IMR-90 (cell line): ENCODE results near the gene RPTOR. TPM values are rescaled to one million over a fixed set of nuclear protein-coding genes. Genes with fewer than 3 reads are reported as not detected.

Experiments used
- ATAC-seq: fragments of 200-7000 bp; cut with Tn5 transposase; 2 replicates; pipeline ENCODE4 v1.9.1; 2020; ENCODE audit warnings: low read depth, mild to moderate bottlenecking, moderate library complexity
- BruUV-seq: library from RNA; stranded (reverse); fragments of 400-500 nt; replicated peaks from 2 replicates; lab custom pipeline; 2021; lab: Mats Ljungman, UMichigan
- CTCF ChIA-PET: fragments of 300-600 bp; formaldehyde crosslinking; extraction: SDS; loops from one replicate; lab custom pipeline; 2021; ENCODE audit warnings: antibody characterized with exemption; lab: Yijun Ruan, JAX
- POLR2A ChIA-PET: fragments of 300-600 bp; sonication (Branson Sonifier 250); formaldehyde crosslinking; loops from one replicate; lab custom pipeline; 2022; ENCODE audit warnings: antibody characterized with exemption; ENCODE audit not compliant: unreplicated experiment; lab: Charles Lee
- DNase-seq: peaks from one replicate; pipeline ENCODE4 v3.0.0; 2013
- H2AFZ ChIP-seq: replicated peaks from 2 replicates; pipeline ENCODE3; 2013; ENCODE audit warnings: low read length, mild to moderate bottlenecking; ENCODE audit not compliant: poor library complexity
- H2AK5ac ChIP-seq: 2 replicates; pipeline ENCODE4 v1.6.1; 2013; ENCODE audit warnings: low read depth, low read length, inconsistent platforms
- H2AK9ac ChIP-seq: replicated peaks from 2 replicates; pipeline ENCODE3; 2013; ENCODE audit warnings: mild to moderate bottlenecking, low read depth, low read length, moderate library complexity; ENCODE audit not compliant: poor library complexity
- H2BK120ac ChIP-seq: 2 replicates; pipeline ENCODE4 v1.6.1; 2013; ENCODE audit warnings: low read depth, low read length, inconsistent platforms
- H2BK15ac ChIP-seq: 3 replicates; pipeline ENCODE4 v1.6.1; 2013; ENCODE audit warnings: low read depth, low read length, inconsistent platforms
- H2BK20ac ChIP-seq: 2 replicates; pipeline ENCODE4 v1.6.1; 2013; ENCODE audit warnings: low read depth, mild to moderate bottlenecking, inconsistent platforms, low read length, moderate library complexity
- H2BK5ac ChIP-seq: 2 replicates; pipeline ENCODE4 v1.6.1; 2013; ENCODE audit warnings: mild to moderate bottlenecking, low read depth, low read length, inconsistent platforms; ENCODE audit not compliant: poor library complexity, severe bottlenecking
- H3K14ac ChIP-seq: replicated peaks from 2 replicates; pipeline ENCODE4 v1.6.1; 2013; ENCODE audit warnings: low read depth, low read length, inconsistent platforms
- H3K18ac ChIP-seq: 2 replicates; pipeline ENCODE4 v1.6.1; 2013; ENCODE audit warnings: low read depth, low read length, control low read depth
- H3K23ac ChIP-seq: 2 replicates; pipeline ENCODE4 v1.6.1; 2013; ENCODE audit warnings: low read depth, low read length, inconsistent platforms
- H3K27ac ChIP-seq: 2 replicates; pipeline ENCODE4 v1.5.1; 2013; ENCODE audit warnings: mild to moderate bottlenecking, control low read depth, low read length; ENCODE audit not compliant: insufficient read depth
- H3K27me3 ChIP-seq: 2 replicates; pipeline ENCODE4 v1.6.1; 2013; ENCODE audit warnings: low read length; ENCODE audit not compliant: control insufficient read depth, insufficient read depth
- H3K36me3 ChIP-seq: 2 replicates; pipeline ENCODE4 v1.6.1; 2013; ENCODE audit warnings: low read length, mixed read lengths; ENCODE audit not compliant: control insufficient read depth, insufficient read depth
- H3K4ac ChIP-seq: 2 replicates; pipeline ENCODE4 v1.6.1; 2013; ENCODE audit warnings: low read depth, low read length, inconsistent platforms
- H3K4me1 ChIP-seq: 2 replicates; pipeline ENCODE4 v1.6.1; 2013; ENCODE audit warnings: low read length, mixed read lengths; ENCODE audit not compliant: control insufficient read depth, insufficient read depth
- H3K4me2 ChIP-seq: 2 replicates; pipeline ENCODE4 v1.6.1; 2013; ENCODE audit warnings: low read depth, mild to moderate bottlenecking, control low read depth, low read length, moderate library complexity
- H3K4me3 ChIP-seq: 2 replicates; pipeline ENCODE4 v1.5.1; 2013; ENCODE audit warnings: low read depth, mild to moderate bottlenecking, control low read depth, low read length, moderate library complexity; ENCODE audit not compliant: insufficient read depth
- H3K56ac ChIP-seq: 2 replicates; pipeline ENCODE4 v1.6.1; 2013; ENCODE audit warnings: low read length, inconsistent platforms; ENCODE audit not compliant: insufficient read depth; ENCODE audit errors: extremely low read depth
- H3K79me1 ChIP-seq, 2 experiments: 2 replicates each; pipeline ENCODE4 v1.6.1; 2013; ENCODE audit warnings: low read length in 2 of 2, inconsistent platforms in 1 of 2, low read depth in 1 of 2
- H3K9ac ChIP-seq: 2 replicates; pipeline ENCODE4 v1.6.1; 2013; ENCODE audit warnings: low read depth, low read length, control low read depth
- H3K9me1 ChIP-seq: 2 replicates; pipeline ENCODE4 v1.6.1; 2013; ENCODE audit warnings: low read length, inconsistent platforms; ENCODE audit not compliant: insufficient read depth
- H3K9me3 ChIP-seq: 2 replicates; pipeline ENCODE4 v1.6.1; 2013; ENCODE audit warnings: low read length; ENCODE audit not compliant: control insufficient read depth, insufficient read depth
- H4K20me1 ChIP-seq: 2 replicates; pipeline ENCODE4 v1.6.1; 2013; ENCODE audit warnings: low read length, inconsistent platforms; ENCODE audit not compliant: insufficient read depth
- H4K5ac ChIP-seq: 2 replicates; pipeline ENCODE4 v1.6.1; 2013; ENCODE audit warnings: mild to moderate bottlenecking, low read depth, low read length, control low read depth
- H4K8ac ChIP-seq, 2 experiments: 2 replicates each; pipeline ENCODE4 v1.6.1; 2013; ENCODE audit warnings: low read depth in 2 of 2, low read length in 2 of 2, control low read depth in 1 of 2, inconsistent platforms in 1 of 2
- H4K91ac ChIP-seq: 2 replicates; pipeline ENCODE4 v1.6.1; 2013; ENCODE audit warnings: low read depth, low read length, inconsistent platforms; ENCODE audit not compliant: insufficient read depth
- BHLHE40 ChIP-seq: fragments of 150-350 bp; IDR thresholded peaks from 2 replicates; pipeline ENCODE4 v1.6.1; 2016; ENCODE audit warnings: mild to moderate bottlenecking, low read depth, low read length
- CEBPB ChIP-seq: IDR thresholded peaks from 2 replicates; pipeline ENCODE4 v1.6.1; 2012; ENCODE audit warnings: low read depth, low read length, improper control_type of control experiment
- CHD1 ChIP-seq: IDR thresholded peaks from 2 replicates; pipeline ENCODE4 v1.6.1; 2012; ENCODE audit warnings: low read depth, low read length, improper control_type of control experiment
- CTCF ChIP-seq: conservative IDR thresholded peaks from 2 replicates; pipeline ENCODE4 v1.5.1; 2012; ENCODE audit warnings: mild to moderate bottlenecking, low read depth, low read length, improper control_type of control experiment
- ELK1 ChIP-seq: fragments of 150-350 bp; IDR thresholded peaks from 2 replicates; pipeline ENCODE4 v1.6.1; 2016; ENCODE audit warnings: low read depth, mild to moderate bottlenecking, low read length, moderate library complexity, borderline replicate concordance
- FOS ChIP-seq: fragments of 150-350 bp; IDR thresholded peaks from 2 replicates; pipeline ENCODE4 v1.6.1; 2016; ENCODE audit warnings: low read depth, low read length
- MAFK ChIP-seq: IDR thresholded peaks from 2 replicates; pipeline ENCODE4 v1.6.1; 2012; ENCODE audit warnings: low read depth, low read length, improper control_type of control experiment
- MAZ ChIP-seq: IDR thresholded peaks from 2 replicates; pipeline ENCODE4 v1.6.1; 2012; ENCODE audit warnings: low read depth, mild to moderate bottlenecking, low read length, improper control_type of control experiment, moderate library complexity, borderline replicate concordance
- MXI1 ChIP-seq: IDR thresholded peaks from 2 replicates; pipeline ENCODE4 v1.6.1; 2012; ENCODE audit warnings: low read depth, mild to moderate bottlenecking, low read length, moderate library complexity, borderline replicate concordance
- NFE2L2 ChIP-seq: fragments of 150-350 bp; IDR thresholded peaks from 2 replicates; pipeline ENCODE4 v1.6.1; 2016; ENCODE audit warnings: low read depth, mild to moderate bottlenecking, low read length
- POLR2A ChIP-seq: IDR thresholded peaks from 2 replicates; pipeline ENCODE4 v1.6.1; 2012; ENCODE audit warnings: mild to moderate bottlenecking, low read depth, low read length
- RFX5 ChIP-seq: IDR thresholded peaks from 2 replicates; pipeline ENCODE4 v1.8.0; 2012; ENCODE audit warnings: low read depth, mild to moderate bottlenecking, low read length, moderate library complexity
- USF2 ChIP-seq: fragments of 150-350 bp; IDR thresholded peaks from 2 replicates; pipeline ENCODE4 v1.6.1; 2017; ENCODE audit warnings: mild to moderate bottlenecking, antibody characterized with exemption, low read length, low read depth
- WGBS, 2 experiments: methylation state at CpG; one replicate each; pipeline versions ENCODE4 v1.1.5 to v1.1.7; 2013; ENCODE audit warnings: missing lambda C conversion rate in 2 of 2; ENCODE audit not compliant: insufficient read length in 1 of 2; ENCODE audit errors: extremely low coverage in 2 of 2; 5-methylcytosine and 5-hydroxymethylcytosine counted together
- dilution Hi-C: fragments of 300-500 bp; cut with HindIII; formaldehyde crosslinking; loops from one replicate; pipeline ENCODE4 v1.14.3; 2018; ENCODE audit warnings: low sequenced_read_pairs; ENCODE audit not compliant: unreplicated experiment
- in situ Hi-C: fragments of 300-500 bp; cut with MboI; formaldehyde crosslinking; loops from 3 replicates; pipeline ENCODE4 v1.14.3; 2019; ENCODE audit warnings: low sequenced_read_pairs, inconsistent platforms, mixed read lengths
- intact Hi-C: fragments of 100-400 bp; cut with micrococcal nuclease; formaldehyde crosslinking; loops from 2 replicates; pipeline ENCODE4 v1.10.0; 2022
- polyA plus RNA-seq, 3 experiments: library from polyadenylated mRNA; depleted of rRNA; stranded (reverse); fragments of >200 nt; gene quantifications; 2 replicates each; pipeline ENCODE4 v1.2.3, GENCODE V29; 2012; ENCODE audit warnings: low replicate concordance in 1 of 3
- total RNA-seq: library from RNA; depleted of rRNA; stranded (reverse); fragments of >200 nt; gene quantifications from 2 replicates; pipeline ENCODE4 v1.2.3, GENCODE V29; 2012

Gene RPTOR
- total and polyA plus RNA-seq, 2 of the 4 experiments (the other 2 are of a cell fraction) = 10.8 to 14.7 TPM

- TF ChIP-seq ELK1 (no peak), POLR2A (0 out of 2 replicates have a peak, but pooled peaks have one; percentile 18)
These were observed 236.0 kb downstream of the RPTOR start (continued) for GRCh38 chr17:80780381-80781198.

GRCh38 chr17:80781211-80781610 is 236.6 kb downstream of the RPTOR start:
- peak overlapping the region; percentile 57; the same call in 1 of the 2 replicates for H3K23ac ChIP-seq
- dilution Hi-C loops (no loop called here), intact Hi-C loops (no loop called here), in situ Hi-C loops (no loop called here)
- DNase-seq = no peak
- CTCF ChIA-PET = no interaction called here
- no peak overlapping the region for H2AFZ ChIP-seq
- H3K4ac ChIP-seq = peak overlapping the region; percentile 71
- H3K4me3 ChIP-seq = no peak overlapping the region
- no peaks in the 10 kb centered on the region for H4K20me1 ChIP-seq
- peak overlapping the region; percentile 22 for H2AK9ac ChIP-seq
- H3K4me2 ChIP-seq = no peak overlapping the region
- H3K56ac ChIP-seq = no peak overlapping the region
- peak overlapping the region; percentile 82 for H2BK20ac ChIP-seq
- peak overlapping the region; percentile 64 for H3K18ac ChIP-seq
- H4K8ac ChIP-seq = peak overlapping the region; percentile 21 to 94
- POLR2A ChIA-PET = no interaction called here
- no peaks in the 10 kb centered on the region for H3K27me3 ChIP-seq
- H4K91ac ChIP-seq = peak overlapping the region; percentile 83
- H2BK120ac ChIP-seq = peak overlapping the region; percentile 87
- ATAC-seq = no peak
- H3K4me1 ChIP-seq = peaks cover 29% of the 10 kb centered on the region
- peak overlapping the region; percentile 94 for H2AK5ac ChIP-seq
- no peaks in the 10 kb centered on the region for H3K9me3 ChIP-seq
- peaks cover 32% of the 10 kb centered on the region for H3K9me1 ChIP-seq
- BruUV-seq = no TSS peak
- peak overlapping the region; percentile 82 for H3K14ac ChIP-seq
- H3K36me3 ChIP-seq = peaks cover 4% of the 10 kb centered on the region
- peak overlapping the region; percentile 85 for H4K5ac ChIP-seq
- peak overlapping the region; percentile 69; the same call in 1 of the 3 replicates for H2BK15ac ChIP-seq
- 0 out of 2 replicates have a peak overlapping the region, but pooled peaks have one; percentile 25 for H3K27ac ChIP-seq
- H2BK5ac ChIP-seq = peak overlapping the region; percentile 83
- H3K79me1 ChIP-seq = peaks cover 15 to 82% of the 10 kb centered on the region in 2 experiments; a peak in 3 of 4 replicates
- H3K9ac ChIP-seq = peak overlapping the region; percentile 7; the same call in 1 of the 2 replicates
- WGBS, 2 experiments = no CpG with 5 or more reads among the region's 13 CpGs
- TF ChIP-seq USF2 (no peak), MAZ (no peak), NFE2L2 (no peak), CTCF (no peak), MAFK (no peak), CHD1 (no peak), FOS (no peak), CEBPB (no peak), BHLHE40 (no peak), MXI1 (no peak), RFX5 (no peak)
